ENCODE data around the gene POMT1.
"Not testable (repeated sequence)": the region's sequence is repeated elsewhere in the genome, so short reads cannot be mapped to it uniquely, and the experiment has no call there.

The POMT1 gene

GRCh38 chr9:131502781-131503625 lies at the start of gene POMT1:
Gene POMT1, plus strand, starts transcription at chr9:131502918. Its CDS starts 1,301 bp downstream, at chr9:131504219.
- peak; percentile 74 to 85 (median 80) for DNase-seq (ENCODE audit: low read depth in 2 of 3, low spot score in 1 of 3)

- no peak for DNase-seq (ENCODE audit: low read depth in 2 of 3, low spot score in 1 of 3)
These were observed 48.7 kb upstream of the POMT1 start for GRCh38 chr9:131454028-131454427.

- DNase-seq (ENCODE audit: low read depth in 2 of 3, low spot score in 1 of 3), result not testable (repeated sequence)
These were observed 47.1 kb upstream of the POMT1 start for GRCh38 chr9:131455655-131456054.

- DNase-seq (ENCODE audit: low read depth in 2 of 3, low spot score in 1 of 3), result no peak
These were observed 45.0 kb upstream of the POMT1 start for GRCh38 chr9:131457746-131458145.

- no peak for DNase-seq (ENCODE audit: low read depth in 2 of 3, low spot score in 1 of 3)
These were observed 43.7 kb upstream of the POMT1 start for GRCh38 chr9:131459056-131459455.

GRCh38 chr9:131461166-131461565 lies 41.6 kb upstream of the POMT1 start:
- no peak for DNase-seq (ENCODE audit: low read depth in 2 of 3, low spot score in 1 of 3)

GRCh38 chr9:131464354-131465000 lies 38.2 kb upstream of the POMT1 start:
- DNase-seq (ENCODE audit: low read depth in 2 of 3, low spot score in 1 of 3), result no peak

GRCh38 chr9:131465401-131465800 lies 37.3 kb upstream of the POMT1 start:
- no peak for DNase-seq (ENCODE audit: low read depth in 2 of 3, low spot score in 1 of 3)

- DNase-seq (ENCODE audit: low read depth in 2 of 3, low spot score in 1 of 3), result no peak
These were observed 35.3 kb upstream of the POMT1 start for GRCh38 chr9:131467214-131467935.

- DNase-seq (ENCODE audit: low read depth in 2 of 3, low spot score in 1 of 3), result no peak
These were observed 34.7 kb upstream of the POMT1 start for GRCh38 chr9:131468031-131468430.

- no peak for DNase-seq (ENCODE audit: low read depth in 2 of 3, low spot score in 1 of 3)
These were observed 33.4 kb upstream of the POMT1 start for GRCh38 chr9:131469356-131469755.

GRCh38 chr9:131469951-131470350 lies 32.8 kb upstream of the POMT1 start:
- DNase-seq (ENCODE audit: low read depth in 2 of 3, low spot score in 1 of 3), result no peak

GRCh38 chr9:131470581-131470991 lies 32.1 kb upstream of the POMT1 start:
- DNase-seq (ENCODE audit: low read depth in 2 of 3, low spot score in 1 of 3), result no peak

- DNase-seq (ENCODE audit: low read depth in 2 of 3, low spot score in 1 of 3), result not testable (repeated sequence)
These were observed 30.6 kb upstream of the POMT1 start for GRCh38 chr9:131472085-131472484.

- no peak for DNase-seq (ENCODE audit: low read depth in 2 of 3, low spot score in 1 of 3)
These were observed 29.4 kb upstream of the POMT1 start for GRCh38 chr9:131473198-131473885.

GRCh38 chr9:131473891-131474290 lies 28.8 kb upstream of the POMT1 start:
- DNase-seq (ENCODE audit: low read depth in 2 of 3, low spot score in 1 of 3), result no peak

GRCh38 chr9:131474711-131475110 lies 28.0 kb upstream of the POMT1 start:
- DNase-seq (ENCODE audit: low read depth in 2 of 3, low spot score in 1 of 3), result no peak

- no peak for DNase-seq (ENCODE audit: low read depth in 2 of 3, low spot score in 1 of 3)
These were observed 27.4 kb upstream of the POMT1 start for GRCh38 chr9:131475111-131475955.

GRCh38 chr9:131475956-131476776 lies 26.6 kb upstream of the POMT1 start:
- DNase-seq (ENCODE audit: low read depth in 2 of 3, low spot score in 1 of 3), result no peak

All from stimulated activated CD4-positive, alpha-beta T cell treated with anti-CD3 and anti-CD28 coated beads, Interleukin-12 subunit alpha, Interleukin-12 subunit beta, amount 100 ng/mL, for 48 hours (primary cell).